H54 (cell line): ENCODE measurements around the gene RNF215.
A peak's percentile ranks its signal among the peaks of the same experiment; 100 is the strongest.

ENCODE experiments used
- DNase-seq: peaks from one replicate; pipeline ENCODE4 v3.0.0; 2011; ENCODE audit warnings: low spot score, mixed read lengths; ENCODE audit not compliant: insufficient read length
- FAIRE-seq: peaks from 3 replicates; lab custom pipeline; 2011; peaks lifted over from hg19 to GRCh38; lab: Jason Lieb, UNC
- POLR2A ChIP-seq: IDR thresholded peaks from 2 replicates; pipeline ENCODE4 v1.6.1; 2011; ENCODE audit warnings: low read depth, mild to moderate bottlenecking, low read length

RNF215 gene

DNA sequence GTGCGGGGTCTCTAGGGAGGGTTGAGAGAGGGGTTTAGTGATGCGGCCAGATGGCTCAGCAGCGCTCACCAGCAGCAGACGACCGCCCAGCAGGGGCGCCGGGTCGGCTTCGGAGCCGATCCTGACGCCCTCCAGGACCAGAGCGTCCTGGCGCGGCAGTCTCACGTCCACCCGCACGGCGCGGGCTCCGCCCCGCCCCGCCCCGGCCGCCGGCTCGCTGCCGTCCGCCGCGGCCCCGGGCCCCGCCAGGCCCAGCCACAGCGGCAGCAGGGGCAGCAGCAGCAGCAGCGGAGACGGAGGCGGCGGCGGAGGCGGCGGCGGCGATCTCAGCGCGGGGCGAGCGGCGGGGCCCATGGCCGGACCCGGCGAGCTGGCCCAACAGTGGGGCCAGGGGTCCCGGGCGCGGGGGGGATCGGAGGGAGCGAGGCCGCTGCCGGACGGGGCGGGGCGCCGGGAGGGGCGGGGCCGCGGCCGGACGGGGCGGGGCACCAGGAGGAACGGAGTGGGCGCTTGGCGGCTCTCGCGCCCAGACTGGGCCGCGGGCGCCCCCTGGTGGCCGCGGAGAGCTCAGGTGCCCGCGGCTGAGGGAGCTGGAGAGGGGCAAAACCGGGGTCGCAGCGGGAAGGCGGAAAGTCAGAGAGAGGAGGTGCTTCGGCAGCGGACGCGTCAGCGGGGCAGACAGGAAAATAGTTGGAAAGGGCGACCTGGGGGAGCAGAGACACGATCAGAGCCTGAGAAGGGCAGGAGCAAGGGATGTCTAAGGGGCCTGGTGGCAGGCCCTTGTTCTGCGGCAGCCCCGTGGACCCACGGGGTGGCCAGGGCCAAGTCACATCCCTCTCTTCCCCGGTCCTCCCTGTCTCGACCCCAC, at the start of gene RNF215:
TSS of gene RNF215 (minus strand) at position 452 of the 868 bp plus-strand sequence. CDS start at position 354, 98 bp downstream.
- no peak for FAIRE-seq
- peak; percentile 76 for DNase-seq
- peak; percentile 44; the same call in 1 of the 2 replicates for TF ChIP-seq POLR2A

DNA sequence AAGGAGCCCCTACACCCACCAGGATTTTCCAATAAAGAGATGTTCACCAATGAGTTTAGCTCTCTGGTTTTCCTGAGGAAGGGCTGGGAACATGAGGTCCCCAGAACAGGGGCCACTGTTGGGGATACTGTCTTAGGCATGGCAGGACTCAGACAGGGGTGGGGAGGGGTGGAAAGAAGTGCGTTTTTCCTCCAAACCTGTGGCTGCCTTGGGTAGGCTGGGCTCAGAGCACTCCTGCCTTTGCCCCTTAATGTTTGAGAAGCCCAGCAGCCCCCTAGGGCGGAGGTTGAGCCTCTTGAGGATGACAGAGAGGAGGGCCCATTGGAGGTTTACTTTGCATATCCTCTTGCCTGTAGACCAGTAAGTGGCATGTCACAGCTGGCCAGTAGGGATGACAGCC, 49.0 kb upstream of the RNF215 start:
- no peak for TF ChIP-seq POLR2A
- FAIRE-seq (no peak), DNase-seq (no peak)

DNA sequence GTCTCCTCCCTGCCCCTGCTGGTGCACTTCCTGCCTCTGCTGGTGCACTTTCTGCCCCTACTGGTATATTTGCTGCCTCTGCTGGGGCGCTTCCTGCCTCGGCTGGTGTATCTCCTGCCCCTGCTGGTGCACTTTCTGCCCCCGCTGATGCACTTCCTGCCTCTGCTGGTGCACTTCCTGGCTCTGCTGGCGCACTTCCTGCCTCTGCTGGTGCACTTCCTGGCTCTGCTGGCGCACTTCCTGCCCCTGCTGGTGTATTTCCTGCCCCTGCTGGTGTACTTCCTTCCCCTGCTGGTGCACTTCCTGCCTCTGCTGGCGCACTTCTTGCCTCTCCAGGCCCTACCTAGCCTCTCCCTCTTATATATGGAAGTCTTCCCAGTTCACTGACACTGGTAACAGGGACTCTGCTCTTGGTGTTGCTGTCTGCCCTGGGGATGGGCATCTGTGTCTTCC, 48.5 kb upstream of the RNF215 start:
- no peak for DNase-seq
- FAIRE-seq, result no peak
- TF ChIP-seq POLR2A, result no peak

DNA sequence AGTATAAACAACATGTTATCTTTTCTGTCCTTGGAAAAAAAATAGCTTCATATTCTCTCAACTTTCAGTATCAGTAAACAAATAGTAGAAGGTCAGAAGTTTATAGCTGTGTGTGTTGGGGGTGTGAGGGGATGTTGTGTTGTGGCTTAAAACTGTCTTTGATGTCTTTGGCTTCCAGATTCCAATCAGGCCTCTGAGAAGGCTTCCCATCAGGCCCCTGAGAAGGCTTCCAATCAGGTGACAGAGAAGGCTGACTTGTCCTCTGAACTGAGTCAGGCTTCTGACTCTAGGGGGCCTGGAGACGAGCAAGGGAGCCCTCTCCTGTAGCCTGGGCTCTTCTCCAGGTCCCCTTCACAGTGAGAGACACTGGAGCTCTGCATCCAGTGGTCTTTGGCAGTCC, 47.6 kb upstream of the RNF215 start:
- TF ChIP-seq POLR2A, result no peak
- FAIRE-seq (no peak), DNase-seq (no peak)

DNA sequence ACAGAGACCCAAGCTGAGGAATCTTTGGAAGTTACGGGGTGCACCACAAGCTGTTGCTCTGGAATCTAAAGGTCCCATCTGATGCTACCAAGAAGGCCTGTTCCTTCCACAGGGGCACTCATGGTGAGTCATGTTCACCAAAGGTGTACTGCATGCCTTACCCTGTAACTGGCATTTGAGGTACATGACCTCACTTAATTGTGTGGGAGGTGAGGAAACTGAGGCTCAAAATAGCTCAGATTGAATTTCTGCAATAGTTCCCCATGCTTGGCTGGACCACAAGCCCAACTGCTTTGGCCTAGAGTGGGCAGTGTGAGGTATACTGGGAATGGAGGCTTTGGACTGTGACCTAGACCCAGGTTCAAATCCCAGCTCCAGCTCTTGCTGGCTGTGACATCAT, 46.6 kb upstream of the RNF215 start:
- FAIRE-seq, result no peak
- no peak for DNase-seq
- TF ChIP-seq POLR2A, result no peak

DNA sequence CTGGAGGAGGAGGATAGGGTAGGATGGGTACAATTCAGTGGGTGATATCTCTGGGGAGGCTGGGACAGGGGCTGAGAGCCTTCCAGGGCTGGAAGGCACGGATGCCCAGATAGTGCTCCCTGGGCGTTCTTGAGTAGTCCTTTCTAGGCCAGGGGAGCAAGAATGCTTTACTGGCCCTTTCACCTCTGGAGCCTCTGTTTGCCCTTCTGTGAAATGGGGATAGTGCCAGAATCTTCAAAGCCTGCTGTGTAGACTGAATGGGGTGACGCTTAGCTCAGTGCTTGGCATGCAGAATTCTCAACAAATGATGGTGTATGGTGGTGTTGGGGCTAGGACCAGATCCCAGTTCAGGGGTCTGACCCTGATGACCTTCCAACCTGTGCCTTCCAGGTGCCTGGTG, 46.0 kb upstream of the RNF215 start:
- FAIRE-seq (no peak), DNase-seq (no peak)
- no peak for TF ChIP-seq POLR2A

DNA sequence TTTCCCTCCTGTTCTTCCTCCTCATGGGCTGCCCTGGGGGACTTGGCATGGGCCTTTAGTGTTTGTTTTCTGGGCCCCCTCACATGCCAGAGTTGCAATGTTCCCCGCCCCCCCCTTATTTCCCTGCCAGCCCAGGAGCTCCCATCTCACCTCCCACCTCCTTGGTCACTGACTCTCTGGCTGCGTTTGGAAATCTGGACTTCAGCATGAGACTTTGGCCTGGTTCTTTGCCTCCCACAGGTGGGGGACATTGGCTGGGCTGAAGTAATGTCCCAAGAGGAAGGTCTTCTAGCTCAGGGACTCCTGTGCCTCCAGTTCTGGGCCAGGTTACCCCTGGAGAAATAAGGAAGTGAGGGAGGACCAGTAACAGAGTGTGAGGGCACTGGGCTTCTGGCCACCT, 45.3 kb upstream of the RNF215 start:
- FAIRE-seq, result no peak
- no peak for TF ChIP-seq POLR2A
- DNase-seq, result no peak

DNA sequence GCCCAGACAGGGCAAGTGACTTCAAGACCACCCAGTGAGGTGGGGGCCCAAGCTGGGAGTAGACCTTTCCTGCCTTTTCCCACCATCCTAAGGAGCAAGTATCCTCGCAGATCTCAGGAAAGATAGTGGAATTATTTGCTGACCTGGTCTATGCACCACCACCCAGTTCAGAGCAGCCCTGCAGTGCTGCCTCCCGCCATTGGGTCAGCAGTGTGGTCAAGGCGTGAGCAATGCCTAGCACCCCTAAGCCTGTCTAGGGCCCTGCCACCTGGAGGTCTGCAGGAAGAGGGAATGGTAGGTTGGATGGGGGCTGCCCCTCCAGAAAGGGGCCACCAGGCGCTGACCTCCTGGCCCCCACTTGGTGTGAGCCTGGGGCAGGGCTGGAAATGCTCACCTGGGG, 44.9 kb upstream of the RNF215 start:
- no peak for DNase-seq
- no peak for TF ChIP-seq POLR2A
- no peak for FAIRE-seq

DNA sequence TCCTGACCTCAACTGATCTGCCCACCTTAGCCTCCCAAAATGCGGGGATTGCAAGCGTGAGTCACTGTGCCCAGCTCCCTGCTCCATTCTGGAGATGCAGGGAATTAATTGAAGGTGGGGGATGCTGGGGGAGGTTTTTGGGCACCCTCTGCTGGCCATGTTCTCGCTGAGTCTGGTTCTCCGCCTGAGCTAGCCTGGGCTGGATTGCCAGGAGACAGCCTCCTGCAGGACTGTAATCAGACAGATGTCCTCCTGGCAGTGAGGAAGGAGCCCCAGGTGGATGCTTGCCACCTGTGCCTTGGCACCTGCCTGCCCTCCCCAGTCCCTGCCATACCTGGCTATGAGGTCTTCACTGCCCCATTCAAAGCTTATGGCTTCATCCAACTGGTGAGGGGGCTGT, 43.7 kb upstream of the RNF215 start:
- DNase-seq (no peak), FAIRE-seq (no peak)
- TF ChIP-seq POLR2A, result no peak

DNA sequence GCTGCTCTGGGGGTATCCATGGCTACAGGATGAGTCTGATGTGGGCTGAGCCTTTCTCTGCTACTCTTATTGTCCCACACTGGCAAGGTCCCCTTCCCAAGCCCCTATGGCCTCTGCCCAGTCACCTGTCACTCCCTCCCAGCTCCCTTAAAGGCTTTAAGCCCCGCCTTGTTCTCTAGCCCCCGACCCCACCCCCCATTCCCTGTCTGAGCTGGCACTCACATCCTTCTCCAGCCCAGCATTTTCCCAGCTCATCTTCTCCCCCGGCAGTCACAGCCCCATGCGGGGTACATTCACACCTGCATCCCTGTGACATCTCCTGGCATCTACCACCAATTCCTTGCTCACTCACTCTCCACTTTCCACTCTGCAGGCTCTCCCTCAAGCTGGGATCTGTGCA, 42.7 kb upstream of the RNF215 start:
- DNase-seq (no peak), FAIRE-seq (no peak)
- TF ChIP-seq POLR2A, result no peak

DNA sequence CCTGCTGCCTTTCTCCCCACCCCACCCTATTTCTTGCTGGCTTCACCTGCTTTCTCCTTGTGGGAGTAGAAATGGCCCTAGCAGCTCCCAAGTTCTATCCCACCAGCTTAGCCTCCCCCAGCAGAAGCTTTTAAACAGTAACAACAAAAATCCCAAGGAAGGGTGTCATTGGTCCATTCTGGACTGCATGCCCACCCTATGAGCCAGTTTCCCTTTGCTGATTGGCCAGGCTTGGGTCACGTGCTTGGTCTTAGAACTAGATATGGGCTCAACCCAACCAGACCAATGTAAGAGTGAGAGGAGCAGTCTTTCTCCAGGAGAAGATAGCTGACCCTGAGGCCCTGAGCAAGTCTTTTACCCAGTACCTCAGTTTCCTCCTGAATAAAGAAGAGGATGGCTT, 40.7 kb upstream of the RNF215 start:
- DNase-seq, result no peak
- no peak for FAIRE-seq
- TF ChIP-seq POLR2A, result no peak

DNA sequence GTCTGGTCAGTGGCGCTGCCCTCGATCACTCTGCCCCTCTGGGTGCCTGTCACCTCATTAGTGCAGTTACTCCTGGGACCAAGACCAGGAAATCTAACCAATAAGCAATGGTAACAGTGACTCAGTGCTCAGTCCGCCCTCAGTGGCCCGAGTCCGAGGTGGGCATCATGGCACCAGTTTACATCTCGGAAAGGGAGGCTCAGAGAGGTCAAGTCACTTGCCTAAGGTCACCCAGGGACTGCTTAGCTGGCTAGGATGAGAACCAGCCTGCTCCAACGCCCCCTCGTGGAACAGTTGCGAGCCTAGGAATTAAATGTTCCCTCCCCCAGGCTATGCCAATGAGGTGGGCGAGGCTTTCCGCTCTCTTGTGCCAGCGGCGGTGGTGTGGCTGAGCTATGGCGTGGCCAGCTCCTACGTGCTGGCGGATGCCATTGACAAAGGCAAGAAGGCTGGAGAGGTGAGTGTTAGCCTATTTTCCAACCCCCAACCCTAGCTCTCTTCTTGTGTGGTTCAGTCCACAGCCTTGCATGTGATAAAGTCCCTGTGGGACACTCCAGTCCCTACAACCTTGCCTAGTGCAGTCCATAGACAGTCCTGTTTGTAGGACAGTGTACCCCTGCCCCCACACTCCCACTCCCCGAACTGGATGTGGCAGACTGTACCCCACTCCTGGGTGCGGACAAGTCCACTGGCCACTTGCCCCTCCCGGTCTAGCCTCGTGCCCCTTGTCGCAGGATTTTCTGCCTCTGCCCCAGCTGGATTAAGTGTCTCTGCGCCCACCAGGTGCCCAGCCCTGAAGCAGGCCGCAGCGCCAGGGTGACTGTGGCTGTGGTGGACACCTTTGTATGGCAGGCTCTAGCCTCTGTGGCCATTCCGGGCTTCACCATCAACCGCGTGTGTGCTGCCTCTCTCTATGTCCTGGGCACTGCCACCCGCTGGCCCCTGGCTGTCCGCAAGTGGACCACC, 39.5 kb upstream of the RNF215 start:
- DNase-seq (no peak), FAIRE-seq (no peak)
- TF ChIP-seq POLR2A, result no peak

DNA sequence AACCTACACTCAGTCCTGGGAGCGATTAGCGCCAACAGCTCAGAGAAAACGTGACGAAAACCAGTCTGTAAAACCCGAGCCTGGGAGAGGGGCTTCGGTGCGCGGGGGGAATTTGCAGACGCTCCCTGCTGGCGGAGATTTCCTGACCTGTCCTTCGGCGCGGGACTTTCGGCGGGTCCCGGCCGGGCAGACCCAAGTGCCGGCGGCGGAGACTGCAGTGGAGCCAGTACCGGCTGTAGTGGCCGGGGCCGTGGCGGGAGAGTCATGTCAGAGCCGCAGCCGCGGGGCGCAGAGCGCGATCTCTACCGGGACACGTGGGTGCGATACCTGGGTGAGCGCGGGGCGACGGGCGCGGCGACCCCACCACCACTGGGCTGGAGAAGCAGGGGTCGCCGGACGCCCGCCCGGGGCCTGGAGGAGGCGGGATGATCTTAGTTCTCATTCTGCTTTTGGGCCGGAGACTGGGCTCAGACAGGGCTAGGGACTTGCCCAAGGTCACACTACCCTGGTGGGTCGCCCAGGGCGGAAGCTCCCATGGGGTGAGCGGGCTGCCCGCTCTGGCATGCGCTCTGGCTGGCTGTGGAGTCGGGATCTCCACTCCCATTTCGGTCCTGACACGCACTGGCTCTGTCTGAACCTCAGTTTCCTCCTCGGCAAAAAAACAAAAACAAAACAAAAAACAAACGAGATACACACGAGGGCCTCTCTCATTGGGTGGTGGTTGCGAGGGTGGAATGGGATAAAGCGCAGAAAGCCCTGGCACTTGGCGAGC, 38.6 kb upstream of the RNF215 start, which contains the start of gene MTFP1:
TSS of gene MTFP1 (plus strand) at position 153 of the 772 bp plus-strand sequence. CDS start at position 265, 112 bp downstream.
- FAIRE-seq (no peak), DNase-seq (no peak)
- TF ChIP-seq POLR2A, result peak; percentile 29; the same call in 1 of the 2 replicates
